ENCODE data around the gene SUSD1. TPM values are rescaled to one million over a fixed set of nuclear protein-coding genes. Genes with fewer than 3 reads are reported as not detected.

Gene SUSD1
- total and polyA plus RNA-seq, 9 of the 15 experiments (the other 6 are each of a cell fraction or from before 2014, with no cell fraction given), result 10.9 to 44.4 (median 36.1) TPM

DNA sequence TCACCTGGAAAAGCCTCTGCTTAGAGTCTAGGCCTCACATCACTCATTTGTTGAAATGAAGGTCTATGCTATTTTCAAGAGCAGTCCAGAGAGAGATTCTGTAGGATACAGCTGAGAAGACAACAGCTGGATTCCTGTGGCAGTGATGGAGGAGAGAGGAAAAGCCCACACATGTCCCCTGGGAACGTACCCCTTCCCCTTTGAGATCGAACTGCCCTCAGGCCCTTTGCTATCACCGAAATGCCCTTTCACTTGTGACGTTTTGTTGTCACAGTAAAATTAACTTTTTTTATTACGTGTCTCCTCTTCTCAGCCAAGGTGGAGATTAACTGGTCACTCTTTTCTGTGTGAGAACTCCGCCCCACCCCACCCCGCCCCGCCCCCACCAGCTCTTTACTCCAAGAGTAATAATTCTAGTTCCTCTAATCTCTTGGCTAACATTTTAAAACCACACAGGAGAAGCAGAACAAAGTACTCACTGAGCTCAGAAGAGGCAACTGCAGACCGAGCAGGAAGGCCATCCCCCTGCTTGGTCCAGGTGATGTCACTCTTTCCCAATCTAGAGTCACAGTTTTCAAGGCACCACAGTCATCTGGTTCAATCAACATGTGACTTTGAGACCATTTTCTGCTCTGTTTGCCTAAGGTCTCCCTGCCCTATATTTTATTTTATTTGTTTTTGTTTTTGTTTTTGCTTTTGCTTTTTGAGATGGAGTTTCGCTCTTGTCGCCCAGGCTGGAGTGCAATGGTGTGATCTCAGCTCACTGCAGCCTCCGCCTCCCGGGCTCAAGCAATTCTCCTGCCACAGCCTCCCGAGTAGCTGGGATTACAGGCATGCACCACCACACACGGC, 105.6 kb downstream of the SUSD1 start (continued):
- TF ChIP-seq MAFF (IDR thresholded peaks at IDR 0.05; ENCODE audit: low read length), result no peak
- TF ChIP-seq PTBP1 (IDR thresholded peaks at IDR 0.05; ENCODE audit: low read depth, low read length), result no peak
- peak; percentile 79 for TF ChIP-seq DMBX1 (CRISPR knock-in tag; IDR thresholded peaks at IDR 0.05; ENCODE audit: borderline replicate concordance)
- no peak for TF ChIP-seq PHF21A (IDR thresholded peaks at IDR 0.05; ENCODE audit: borderline replicate concordance, low read depth)
- TF ChIP-seq ZNF140 (CRISPR knock-in tag; IDR thresholded peaks at IDR 0.05), result 0 out of 2 replicates have a peak, but pooled peaks have one; percentile 35
- TF ChIP-seq POLR2AphosphoS2 (IDR thresholded peaks at IDR 0.05; ENCODE audit: low read length), result no peak
- TF ChIP-seq NELFE (IDR thresholded peaks at IDR 0.05; ENCODE audit: insufficient read depth, insufficient read length), result no peak
- no peak for TF ChIP-seq ZNF175 (CRISPR knock-in tag; IDR thresholded peaks at IDR 0.05; ENCODE audit: low read depth)
- no peak for TF ChIP-seq BRCA1 (IDR thresholded peaks at IDR 0.05)
- TF ChIP-seq BRCA1 (CRISPR knock-in tag; IDR thresholded peaks at IDR 0.05), result no peak
- TF ChIP-seq MTA3 (IDR thresholded peaks at IDR 0.05; ENCODE audit: borderline replicate concordance), result no peak
- 0 out of 2 replicates have a peak, but pooled peaks have one; percentile 36 for TF ChIP-seq CREB1 (IDR thresholded peaks at IDR 0.05)
- no peak for TF ChIP-seq CREB1 (CRISPR knock-in tag; IDR thresholded peaks at IDR 0.05)
- TF ChIP-seq ZNF589 (CRISPR knock-in tag; IDR thresholded peaks at IDR 0.05; ENCODE audit: low read depth), result peak; percentile 86; the same call in 1 of the 2 replicates
- no peak for TF ChIP-seq U2AF2 (optimal IDR thresholded peaks at IDR 0.05; ENCODE audit: low read depth, low read length)
- no peak for TF ChIP-seq PHF20 (IDR thresholded peaks at IDR 0.05; ENCODE audit: partially characterized antibody)
- TF ChIP-seq ZNF444 (CRISPR knock-in tag; IDR thresholded peaks at IDR 0.05), result no peak
- TF ChIP-seq CREBBP (IDR thresholded peaks at IDR 0.05; ENCODE audit: low read depth, low read length), result no peak
- TF ChIP-seq ZFPM2 (CRISPR knock-in tag; IDR thresholded peaks at IDR 0.05), result no peak
- TF ChIP-seq ZNF224 (CRISPR knock-in tag; IDR thresholded peaks at IDR 0.05), result no peak
- TF ChIP-seq SAFB2 (IDR thresholded peaks at IDR 0.05; ENCODE audit: borderline replicate concordance, low read depth, low read length, severe bottlenecking), result no peak
- TF ChIP-seq ZZZ3 (IDR thresholded peaks at IDR 0.05), result no peak
- peak; percentile 61; the same call in 1 of the 2 replicates for TF ChIP-seq SMARCE1 (IDR thresholded peaks at IDR 0.05)
- no peak for TF ChIP-seq NUFIP1 (IDR thresholded peaks at IDR 0.05; ENCODE audit: partially characterized antibody)
- TF ChIP-seq NFXL1 (CRISPR knock-in tag; IDR thresholded peaks at IDR 0.05), result 0 out of 2 replicates have a peak, but pooled peaks have one; percentile 60
- TF ChIP-seq ZNF3 (CRISPR knock-in tag; IDR thresholded peaks at IDR 0.05), result no peak
- no peak for TF ChIP-seq ZEB2 (IDR thresholded peaks at IDR 0.05)
- TF ChIP-seq, protein P1, sequence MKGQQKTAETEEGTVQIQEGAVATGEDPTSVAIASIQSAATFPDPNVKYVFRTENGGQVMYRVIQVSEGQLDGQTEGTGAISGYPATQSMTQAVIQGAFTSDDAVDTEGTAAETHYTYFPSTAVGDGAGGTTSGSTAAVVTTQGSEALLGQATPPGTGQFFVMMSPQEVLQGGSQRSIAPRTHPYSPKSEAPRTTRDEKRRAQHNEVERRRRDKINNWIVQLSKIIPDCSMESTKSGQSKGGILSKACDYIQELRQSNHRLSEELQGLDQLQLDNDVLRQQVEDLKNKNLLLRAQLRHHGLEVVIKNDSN (CRISPR knock-in tag; IDR thresholded peaks at IDR 0.05), result peak; percentile 81
- no peak for TF ChIP-seq U2AF1 (optimal IDR thresholded peaks at IDR 0.05; ENCODE audit: low read depth, low read length)
- TF ChIP-seq RAD51 (IDR thresholded peaks at IDR 0.05; ENCODE audit: borderline replicate concordance, low read depth), result peak; percentile 71
- peak; percentile 16; the same call in 1 of the 2 replicates for TF ChIP-seq EP300 (IDR thresholded peaks at IDR 0.05; ENCODE audit: low read length)
- TF ChIP-seq TAF1 (IDR thresholded peaks at IDR 0.05; ENCODE audit: control insufficient read depth, extremely low read depth, insufficient read depth, low read length, severe bottlenecking), result no peak
- TF ChIP-seq BCOR (IDR thresholded peaks at IDR 0.05), result 0 out of 2 replicates have a peak, but pooled peaks have one; percentile 7
- no peak for TF ChIP-seq HMG20B (CRISPR knock-in tag; IDR thresholded peaks at IDR 0.05)

Data from K562 (cell line).